Fibroblast of lung (primary cell): ENCODE results near the gene ZBTB11.

ENCODE experiments used
- CTCF ChIP-seq, 2 donors: IDR thresholded peaks in 1 of 2; conservative IDR thresholded peaks in 1 of 2; 1 replicate in 1 of 2; 2 replicates in 1 of 2; pipeline ENCODE4 v1.5.1; 2011 to 2012; ENCODE audit warnings: low read length in 2 of 2, control low read depth in 1 of 2, inconsistent platforms in 1 of 2, low read depth in 1 of 2, mild to moderate bottlenecking in 1 of 2
- EZH2 ChIP-seq: IDR thresholded peaks from 2 replicates; pipeline ENCODE4 v1.5.1; 2012; ENCODE audit warnings: low read length, control low read depth, mild to moderate bottlenecking; ENCODE audit errors: missing control alignments

DNA sequence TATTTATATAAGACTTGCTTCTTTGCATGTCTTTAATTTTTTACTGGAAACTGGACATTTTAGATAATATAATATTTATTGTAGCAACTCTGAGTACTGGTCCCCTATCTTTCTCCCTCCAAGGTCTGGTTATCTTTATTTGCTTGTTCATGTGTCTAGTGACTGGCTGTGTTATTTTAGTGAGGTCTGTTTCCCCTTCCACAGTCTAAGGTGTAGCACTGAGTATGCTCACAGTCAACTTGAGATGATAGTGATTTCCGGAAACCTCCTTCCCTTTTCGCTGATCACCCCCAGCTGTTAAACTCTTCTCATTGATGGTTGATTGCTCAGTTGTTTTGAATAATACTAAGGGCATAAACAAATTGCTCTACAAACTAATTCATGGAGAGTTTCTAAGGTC lies 65.9 kb downstream of the ZBTB11 start:
- no peak for TF ChIP-seq CTCF (conservative IDR thresholded peaks at IDR 0.05 in 1 of 2, IDR thresholded peaks at IDR 0.05 in 1 of 2; ENCODE audit: low read depth in 1 of 2, low read length in 2 of 2)
- no peak for TF ChIP-seq EZH2
